GM18508 (cell line): ENCODE measurements around the gene CRB3.
"Not testable (repeated sequence)": the region's sequence is repeated elsewhere in the genome, so short reads cannot be mapped to it uniquely, and the experiment has no call there.

Experiments
- ATAC-seq: cut with Tn5 transposase; IDR thresholded peaks from one replicate; pipeline ENCODE4 v1.9.1; 2021; ENCODE audit warnings: moderate number of reproducible peaks; ENCODE audit not compliant: insufficient read depth, unreplicated experiment

Gene CRB3

DNA sequence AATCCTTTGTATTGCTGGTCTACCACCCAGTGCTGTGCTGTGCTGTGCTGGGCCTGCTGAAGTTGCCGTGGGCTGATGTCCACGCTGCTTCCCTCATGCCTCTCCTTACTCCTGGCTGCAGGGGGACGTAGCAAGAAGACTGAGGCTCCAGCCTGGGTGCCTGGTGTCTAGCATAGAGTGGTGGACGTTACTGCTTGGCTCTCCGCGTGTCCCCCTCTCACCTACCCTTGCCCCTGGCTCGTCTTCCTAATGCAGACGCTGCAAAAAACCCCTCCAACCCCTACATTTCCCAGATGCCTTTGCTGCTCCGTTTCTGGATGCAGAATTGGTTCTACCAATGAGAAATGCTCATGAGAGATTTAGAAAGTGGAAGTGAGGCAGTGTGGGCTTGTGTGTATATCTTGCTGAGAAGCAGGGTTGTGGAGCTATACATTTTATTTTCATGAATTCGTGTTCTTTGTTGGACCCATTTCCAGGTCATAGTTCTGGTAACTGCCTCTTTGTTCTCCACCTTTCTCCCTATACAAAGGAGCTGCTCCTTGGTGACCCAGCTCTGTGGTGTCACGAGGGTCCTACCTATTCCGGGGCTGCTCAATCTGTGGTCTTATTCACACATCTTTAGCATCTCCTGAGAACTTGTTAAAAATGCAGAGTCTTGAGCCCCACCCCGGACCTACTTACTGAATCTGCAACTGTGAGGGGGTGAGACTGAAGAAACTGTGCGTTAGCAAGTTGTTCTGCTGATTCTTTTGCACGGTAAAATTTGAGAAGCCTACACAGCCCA is 25.4 kb downstream of the CRB3 start:
- ATAC-seq: no peak

DNA sequence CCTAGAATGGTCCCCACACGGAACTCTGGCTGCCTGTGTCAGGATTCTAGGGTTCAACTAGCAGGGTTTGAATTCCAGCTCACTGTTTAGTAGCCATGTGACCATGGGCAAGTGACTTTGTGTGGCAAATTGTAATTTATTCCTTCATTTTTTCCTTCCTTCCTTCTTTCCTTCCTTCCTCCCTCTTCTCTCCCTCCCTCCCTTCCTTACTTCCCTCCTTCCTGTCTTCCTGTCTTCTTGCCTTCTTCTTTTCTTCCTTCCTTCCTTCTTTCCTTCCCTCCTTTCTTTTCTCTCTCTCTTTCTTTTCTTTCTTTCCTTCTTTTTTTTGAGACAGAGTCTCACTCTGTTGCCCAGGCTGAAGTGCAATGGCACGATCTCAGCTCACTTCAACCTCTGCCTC is 26.1 kb downstream of the CRB3 start:
- no peak for ATAC-seq

DNA sequence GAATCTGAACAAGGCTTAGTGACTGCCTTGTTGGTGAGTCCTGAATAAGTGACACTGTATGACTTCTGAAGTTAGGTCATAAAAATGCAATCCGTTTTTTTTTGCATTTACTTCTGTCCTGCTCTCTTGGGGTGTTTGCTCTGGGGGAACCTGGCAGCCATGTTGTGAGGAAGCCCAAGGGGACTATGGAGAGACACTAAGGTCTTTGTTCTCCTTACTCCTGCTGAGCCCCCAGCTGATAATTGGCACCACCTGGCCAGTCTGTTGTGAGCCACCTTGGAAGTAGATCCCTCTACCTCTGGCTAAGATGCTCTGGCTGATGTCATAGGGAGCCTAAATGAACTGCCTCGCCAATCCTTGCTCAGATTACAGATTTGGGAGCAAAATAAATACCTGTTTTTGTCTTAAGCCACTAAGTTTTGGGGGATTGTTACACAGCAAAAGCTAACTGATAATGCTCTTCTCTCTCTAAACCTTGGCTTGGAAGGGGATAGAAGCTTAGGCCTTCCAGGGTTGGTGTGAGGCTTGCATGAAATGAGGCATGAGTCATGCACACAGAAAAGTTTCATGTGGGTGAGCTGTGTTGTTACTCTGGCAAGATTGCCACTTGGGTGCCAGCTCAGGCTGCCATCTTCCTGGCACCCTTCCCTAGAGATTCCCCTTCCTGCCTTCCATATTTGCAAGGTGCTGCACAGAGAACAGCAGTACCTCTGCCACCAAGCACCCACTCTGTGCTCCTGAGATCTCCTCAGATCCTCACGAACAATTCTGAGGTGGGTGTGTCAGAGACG is 27.9 kb downstream of the CRB3 start:
- no peak for ATAC-seq

- no peak for ATAC-seq
Observed at GRCh38 chr19:6494438-6495036, 30.5 kb downstream of the CRB3 start.

DNA sequence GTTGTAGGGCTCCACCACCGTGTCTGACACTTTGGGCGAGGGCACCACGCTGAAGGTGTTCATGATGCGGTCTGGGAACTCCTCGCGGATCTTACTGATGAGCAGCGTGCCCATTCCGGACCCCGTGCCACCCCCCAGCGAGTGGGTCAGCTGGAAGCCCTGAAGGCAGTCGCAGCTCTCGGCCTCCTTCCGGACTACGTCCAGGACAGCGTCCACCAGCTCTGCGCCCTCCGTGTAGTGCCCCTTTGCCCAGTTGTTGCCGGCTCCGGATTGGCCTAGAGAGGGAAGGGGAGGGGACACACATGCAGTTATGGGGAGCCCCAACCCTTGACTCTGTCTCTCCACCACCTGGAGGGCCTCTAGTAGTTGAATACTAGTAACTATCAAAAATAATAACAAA is 31.9 kb downstream of the CRB3 start:
- ATAC-seq: no peak

- ATAC-seq: no peak
Observed at GRCh38 chr19:6498294-6499036, 34.4 kb downstream of the CRB3 start.

DNA sequence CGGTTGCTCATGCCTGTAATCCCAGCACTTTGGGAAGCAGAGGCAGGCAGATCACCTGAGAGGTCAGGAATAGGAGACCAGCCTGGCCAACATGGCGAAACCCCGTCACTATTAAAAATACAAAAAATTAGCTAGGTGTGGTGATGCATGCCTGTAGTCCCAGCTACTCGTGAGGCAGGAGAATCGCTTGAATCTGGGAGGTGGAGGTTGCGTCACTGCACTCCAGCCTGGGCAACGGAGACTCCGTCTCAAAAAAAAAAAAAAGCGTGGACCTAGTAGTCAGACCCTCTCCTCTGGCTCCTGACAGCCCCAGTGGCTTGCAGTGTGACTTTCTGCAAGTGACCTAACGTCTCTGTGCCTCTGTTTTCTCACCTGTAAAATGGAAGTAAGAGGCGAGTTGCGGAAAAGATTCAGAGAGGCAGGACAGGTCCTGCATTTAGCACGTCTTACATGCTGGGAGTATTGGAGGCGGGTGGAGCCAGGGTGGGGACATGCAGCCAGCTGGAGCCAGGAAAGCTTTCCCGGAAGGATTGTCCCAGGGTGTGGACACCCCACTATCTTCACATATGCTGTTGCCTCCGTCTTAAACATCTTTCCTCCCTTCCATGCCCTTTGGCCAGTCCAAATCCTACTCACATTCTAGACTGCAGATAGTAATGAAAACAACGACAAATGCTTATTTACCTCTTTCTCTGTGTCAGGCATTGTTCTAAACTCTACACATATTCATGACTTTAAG is 35.1 kb downstream of the CRB3 start:
- no peak for ATAC-seq

DNA sequence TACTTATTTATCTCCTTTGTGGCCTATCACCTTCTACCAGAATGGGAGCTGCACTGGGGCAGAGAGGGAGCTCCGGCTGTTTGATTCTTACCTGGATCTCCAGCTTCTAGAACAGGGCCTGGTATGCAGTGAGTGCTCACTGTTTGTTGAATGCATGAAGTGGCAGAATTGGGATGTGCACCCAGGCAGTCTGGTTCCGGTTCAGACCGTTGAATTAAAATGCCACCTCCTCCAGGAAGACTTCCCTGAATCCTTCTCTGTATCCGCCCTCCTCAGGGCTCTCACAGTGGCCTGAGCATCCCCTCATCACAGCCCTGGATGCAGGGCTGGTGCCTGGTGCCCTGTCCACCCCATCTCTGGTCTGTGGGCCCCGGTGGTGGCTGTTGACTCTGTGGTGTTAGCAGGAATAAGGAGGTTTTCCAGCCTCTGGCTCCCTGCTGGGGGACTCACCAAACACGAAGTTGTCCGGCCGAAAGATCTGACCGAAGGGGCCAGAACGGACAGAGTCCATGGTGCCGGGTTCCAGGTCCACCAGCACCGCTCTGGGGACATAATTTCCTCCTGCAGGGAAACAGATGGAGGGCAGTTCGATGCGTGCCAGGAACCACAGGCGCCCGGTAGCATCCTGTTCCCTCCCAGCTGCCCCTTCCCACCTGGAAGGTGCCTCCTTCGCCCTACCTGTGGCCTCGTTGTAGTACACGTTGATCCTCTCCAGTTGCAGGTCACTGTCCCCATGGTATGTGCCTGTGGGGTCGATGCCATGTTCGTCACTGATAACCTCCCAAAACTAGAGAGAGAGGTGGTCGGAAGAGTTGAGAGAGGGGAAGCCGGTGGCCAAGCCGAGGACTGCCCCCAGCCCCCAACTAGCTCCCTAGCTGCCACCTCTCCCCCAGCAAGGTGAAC is 37.0 kb downstream of the CRB3 start:
- no peak for ATAC-seq

DNA sequence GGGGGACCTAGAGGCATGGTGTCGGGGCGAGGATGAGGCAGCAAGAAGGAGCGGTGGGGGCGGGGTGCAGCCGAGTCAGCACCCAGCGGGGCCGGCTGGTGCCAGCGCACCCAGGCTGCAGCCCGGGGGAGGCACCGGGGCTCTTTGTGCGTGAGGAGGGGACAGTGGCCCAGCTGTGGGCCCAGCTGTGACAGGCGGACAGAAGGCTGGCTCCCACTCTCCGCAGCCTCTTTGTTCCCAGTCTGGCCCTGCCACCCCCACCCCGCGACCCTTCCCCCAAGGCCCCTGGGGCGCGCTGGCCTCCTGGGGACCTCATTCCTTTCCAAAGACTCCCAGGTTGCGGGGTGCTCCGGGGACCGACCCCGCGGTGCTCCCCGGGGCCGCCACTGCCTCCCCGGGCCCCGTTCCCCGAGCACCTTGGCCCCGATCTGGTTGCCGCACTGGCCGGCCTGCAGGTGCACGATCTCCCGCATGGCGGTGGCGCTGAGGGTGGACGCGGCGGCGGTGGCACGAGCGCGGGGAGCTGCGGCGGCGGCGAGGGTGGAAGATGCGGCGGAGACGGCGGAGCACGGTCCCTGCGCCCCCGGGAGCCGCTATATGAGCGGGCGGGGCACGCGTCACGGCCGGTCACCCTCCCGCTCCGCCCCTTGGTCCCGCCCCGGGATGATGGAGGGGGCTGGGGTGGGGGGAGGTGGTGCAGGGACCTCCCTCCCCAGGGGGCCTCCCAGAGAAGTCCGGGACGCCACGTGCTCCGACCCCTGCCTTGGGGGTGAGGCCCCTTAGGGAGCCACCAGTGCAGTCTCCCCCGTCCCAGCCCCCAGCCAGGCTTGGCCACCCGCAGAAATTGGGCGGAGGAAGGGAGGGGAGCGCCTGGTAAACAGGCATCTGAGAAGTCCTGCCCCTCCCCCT is 37.9 kb downstream of the CRB3 start, which contains the start of gene TUBB4A:
TSS of gene TUBB4A (minus strand) at position 570 of the 909 bp plus-strand sequence. CDS start at position 473, 97 bp downstream.
- ATAC-seq: no peak

DNA sequence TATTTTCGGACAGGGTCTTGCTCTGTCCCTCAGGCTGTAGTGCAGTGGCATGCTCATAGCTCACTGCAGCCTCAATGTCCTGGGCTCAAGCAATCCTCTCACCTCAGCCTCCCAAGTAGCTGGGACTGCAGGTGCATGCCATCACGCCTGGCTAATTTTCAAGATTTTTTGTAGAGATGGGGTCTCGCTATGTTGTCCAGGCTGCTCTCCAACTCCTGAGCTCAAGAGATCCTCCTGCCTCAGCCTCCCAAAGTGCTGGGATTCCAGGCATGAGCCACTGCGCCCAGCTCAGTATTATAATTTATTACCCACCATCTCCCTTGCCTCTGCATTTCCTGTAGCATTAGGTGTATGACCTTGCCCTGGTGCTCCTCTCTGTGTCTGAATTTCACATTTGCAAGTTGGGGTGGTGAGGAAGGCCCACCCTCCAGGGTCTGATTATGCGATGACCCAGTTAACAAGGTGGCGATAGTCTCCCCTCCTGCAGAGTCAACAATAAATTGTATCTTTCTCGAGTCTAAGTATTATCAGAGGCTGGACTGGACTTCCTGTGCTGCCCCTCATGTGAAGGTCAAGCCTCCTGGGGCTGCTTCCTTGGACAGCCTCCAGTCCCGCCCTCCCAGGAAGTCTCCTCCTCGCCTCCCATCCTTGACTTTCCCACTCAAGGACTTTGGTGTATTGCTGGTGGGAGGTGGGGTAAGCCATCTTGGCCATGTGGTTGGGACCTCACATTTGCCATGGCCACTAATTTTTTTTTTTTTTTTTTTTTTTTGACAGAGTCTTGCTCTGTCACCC is 39.5 kb downstream of the CRB3 start:
- ATAC-seq: no peak

DNA sequence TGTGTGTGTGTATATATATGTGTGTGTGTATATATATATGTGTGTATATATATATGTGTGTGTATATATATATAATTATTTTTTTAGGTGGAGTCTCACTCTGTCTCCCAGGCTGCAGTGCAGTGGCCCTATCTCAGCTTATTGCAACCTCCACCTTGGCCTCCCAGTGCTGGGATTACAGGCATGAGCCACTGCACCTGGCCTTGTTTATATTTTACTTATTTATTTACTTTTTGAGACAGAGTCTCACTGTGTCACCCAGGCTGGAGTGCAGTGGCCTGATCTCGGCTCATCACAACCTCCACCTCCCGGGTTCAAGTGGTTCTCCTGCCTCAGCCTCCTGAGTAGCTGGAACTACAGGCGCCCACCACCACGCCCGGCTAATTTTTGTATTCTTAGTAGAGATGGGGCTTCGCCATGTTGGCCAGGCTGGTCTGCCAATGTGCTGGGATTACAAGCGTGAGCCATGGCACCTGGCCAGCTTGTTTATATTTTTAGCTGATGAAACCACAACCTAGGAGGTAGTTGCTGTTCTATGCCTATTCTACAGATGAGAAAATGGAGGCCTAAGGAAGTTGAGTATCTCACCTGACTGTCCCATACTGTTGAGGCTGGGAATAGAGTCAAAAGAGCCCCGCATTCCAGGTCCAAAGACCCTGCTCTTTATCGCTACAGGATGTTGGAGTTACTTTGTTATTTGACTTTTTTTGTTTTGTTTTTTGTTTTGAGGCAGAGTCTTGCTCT is 44.1 kb downstream of the CRB3 start:
- not testable (repeated sequence) for ATAC-seq

DNA sequence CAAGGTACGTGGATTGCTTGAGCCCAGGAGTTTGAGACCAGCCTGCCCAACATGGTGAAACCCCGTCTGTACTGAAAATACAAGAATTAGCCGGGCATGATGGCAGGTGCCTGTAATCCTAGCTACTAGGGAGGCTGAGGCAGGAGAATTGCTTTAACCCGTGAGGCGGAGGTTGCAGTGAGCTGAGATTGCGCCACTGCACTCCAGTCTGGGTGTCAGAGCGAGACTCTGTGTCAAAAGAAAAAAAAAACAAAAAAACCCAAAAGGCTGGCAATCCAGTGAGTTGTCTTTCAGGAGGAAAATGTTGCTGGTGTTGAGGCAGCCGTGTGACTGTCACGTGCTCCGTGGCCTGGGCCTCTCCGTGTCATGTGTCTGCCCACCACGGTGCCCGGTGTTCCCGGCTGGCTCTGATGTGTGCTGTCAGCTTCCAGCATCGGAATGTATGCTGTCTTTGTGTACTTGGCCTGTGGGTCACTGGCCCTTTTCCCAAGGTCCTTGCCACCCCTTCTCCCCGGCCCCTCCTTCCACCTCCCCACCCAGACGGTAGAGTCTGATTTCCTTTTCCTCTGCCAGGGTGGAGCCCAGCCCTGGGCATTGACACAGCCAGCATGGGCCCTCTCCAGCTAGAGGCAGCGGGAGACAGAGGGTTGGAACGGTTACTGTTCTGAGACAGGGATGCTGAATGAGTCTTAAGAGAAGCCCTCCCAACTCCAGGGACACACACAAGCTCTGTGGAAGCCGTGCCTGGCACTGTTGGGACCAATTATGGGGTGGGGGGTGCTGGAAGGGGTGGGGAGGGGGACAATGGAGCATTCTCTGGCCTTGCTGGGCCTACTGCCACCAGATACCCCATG is 45.3 kb downstream of the CRB3 start:
- no peak for ATAC-seq

DNA sequence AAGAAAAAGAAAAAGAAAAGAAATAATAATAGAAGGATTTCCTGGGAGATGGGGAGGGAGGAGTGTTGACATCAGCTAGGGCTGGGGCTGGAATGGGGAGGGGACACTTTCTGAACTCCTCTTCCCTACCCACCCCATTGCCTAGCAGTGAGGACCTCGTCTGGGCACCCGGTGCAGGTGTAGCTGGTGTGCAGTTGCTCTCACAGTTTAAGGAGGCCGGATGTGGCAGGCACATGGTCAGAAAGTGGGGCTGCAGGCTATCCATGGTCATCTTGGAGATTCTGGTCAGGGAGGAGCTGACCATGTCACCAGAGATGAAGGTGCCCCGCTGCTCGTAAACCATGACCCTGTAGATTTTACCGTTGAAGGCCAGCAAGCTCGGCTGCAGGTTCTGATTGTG is 46.5 kb downstream of the CRB3 start:
- ATAC-seq: no peak

- ATAC-seq: no peak
Observed at GRCh38 chr19:6514089-6514488, 50.0 kb downstream of the CRB3 start.

GRCh38 chr19:6514926-6515544 is 51.0 kb downstream of the CRB3 start:
- ATAC-seq: no peak
